WERI-Rb-1 (cell line): ENCODE data around the gene NTNG2.
A peak's percentile ranks its signal among the peaks of the same experiment; 100 is the strongest.
"Not testable (repeated sequence)": the region's sequence is repeated elsewhere in the genome, so short reads cannot be mapped to it uniquely, and the experiment has no call there.

Source experiments
- DNase-seq: peaks from one replicate; pipeline ENCODE4 v3.0.0-alpha.2; 2020
- H3K27ac ChIP-seq: fragments of 250-450 bp; sonication (Bioruptor Pico); 2 replicates; pipeline ENCODE4 v1.5.1; 2020; ENCODE audit warnings: mild to moderate bottlenecking, moderate library complexity
- H3K27me3 ChIP-seq: fragments of 250-450 bp; sonication (Bioruptor Pico); 2 replicates; pipeline ENCODE4 v1.5.1; 2021; ENCODE audit warnings: mild to moderate bottlenecking, low read depth, moderate library complexity; ENCODE audit not compliant: insufficient read depth, severe bottlenecking
- H3K36me3 ChIP-seq: fragments of 250-450 bp; sonication (Bioruptor Pico); 2 replicates; pipeline ENCODE4 v1.5.1; 2020; ENCODE audit warnings: mild to moderate bottlenecking, moderate library complexity
- H3K4me3 ChIP-seq: 2 replicates; pipeline ENCODE4 v1.5.1; 2011; ENCODE audit warnings: low read depth, mild to moderate bottlenecking, control low read depth, low read length
- H3K9me3 ChIP-seq: fragments of 250-450 bp; sonication (Bioruptor Pico); 2 replicates; pipeline ENCODE4 v1.5.1; 2021; ENCODE audit warnings: mild to moderate bottlenecking, moderate library complexity; ENCODE audit not compliant: severe bottlenecking
- TF ChIP-seq, protein P1 (sequence below): IDR thresholded peaks from 2 replicates; pipeline ENCODE4 v1.5.1; 2011; ENCODE audit warnings: low read depth, mild to moderate bottlenecking, control low read depth, inconsistent platforms, low read length

Gene NTNG2

DNA sequence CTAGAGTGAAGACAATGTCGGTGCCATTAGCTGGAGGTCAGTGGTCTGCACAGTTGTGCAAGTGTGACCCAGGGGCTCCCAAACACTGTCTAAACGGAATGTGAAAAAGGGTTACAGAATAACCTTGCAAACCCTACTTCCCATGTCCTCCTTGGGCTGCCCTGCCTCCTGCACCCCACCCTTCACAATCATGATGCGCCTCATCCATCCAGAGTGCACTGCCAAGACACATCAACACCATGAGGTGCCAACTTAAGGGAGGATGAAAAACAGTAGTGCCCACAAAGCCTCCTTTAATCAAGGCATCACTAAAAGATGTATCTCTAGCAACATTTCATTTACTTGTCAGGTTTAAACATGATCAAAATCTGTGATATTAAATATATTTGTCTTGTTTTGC, 105.8 kb downstream of the NTNG2 start:
- no peak for DNase-seq
- Histone ChIP-seq H3K4me3 (no peak overlapping the region), H3K36me3 (peaks cover 75% of the 10 kb centered on the region), H3K27ac (no peak overlapping the region; the same call in 1 of the 2 replicates), H3K27me3 (no peaks in the 10 kb centered on the region), H3K9me3 (no peaks in the 10 kb centered on the region)
- TF ChIP-seq, protein P1, sequence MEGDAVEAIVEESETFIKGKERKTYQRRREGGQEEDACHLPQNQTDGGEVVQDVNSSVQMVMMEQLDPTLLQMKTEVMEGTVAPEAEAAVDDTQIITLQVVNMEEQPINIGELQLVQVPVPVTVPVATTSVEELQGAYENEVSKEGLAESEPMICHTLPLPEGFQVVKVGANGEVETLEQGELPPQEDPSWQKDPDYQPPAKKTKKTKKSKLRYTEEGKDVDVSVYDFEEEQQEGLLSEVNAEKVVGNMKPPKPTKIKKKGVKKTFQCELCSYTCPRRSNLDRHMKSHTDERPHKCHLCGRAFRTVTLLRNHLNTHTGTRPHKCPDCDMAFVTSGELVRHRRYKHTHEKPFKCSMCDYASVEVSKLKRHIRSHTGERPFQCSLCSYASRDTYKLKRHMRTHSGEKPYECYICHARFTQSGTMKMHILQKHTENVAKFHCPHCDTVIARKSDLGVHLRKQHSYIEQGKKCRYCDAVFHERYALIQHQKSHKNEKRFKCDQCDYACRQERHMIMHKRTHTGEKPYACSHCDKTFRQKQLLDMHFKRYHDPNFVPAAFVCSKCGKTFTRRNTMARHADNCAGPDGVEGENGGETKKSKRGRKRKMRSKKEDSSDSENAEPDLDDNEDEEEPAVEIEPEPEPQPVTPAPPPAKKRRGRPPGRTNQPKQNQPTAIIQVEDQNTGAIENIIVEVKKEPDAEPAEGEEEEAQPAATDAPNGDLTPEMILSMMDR = no peak

DNA sequence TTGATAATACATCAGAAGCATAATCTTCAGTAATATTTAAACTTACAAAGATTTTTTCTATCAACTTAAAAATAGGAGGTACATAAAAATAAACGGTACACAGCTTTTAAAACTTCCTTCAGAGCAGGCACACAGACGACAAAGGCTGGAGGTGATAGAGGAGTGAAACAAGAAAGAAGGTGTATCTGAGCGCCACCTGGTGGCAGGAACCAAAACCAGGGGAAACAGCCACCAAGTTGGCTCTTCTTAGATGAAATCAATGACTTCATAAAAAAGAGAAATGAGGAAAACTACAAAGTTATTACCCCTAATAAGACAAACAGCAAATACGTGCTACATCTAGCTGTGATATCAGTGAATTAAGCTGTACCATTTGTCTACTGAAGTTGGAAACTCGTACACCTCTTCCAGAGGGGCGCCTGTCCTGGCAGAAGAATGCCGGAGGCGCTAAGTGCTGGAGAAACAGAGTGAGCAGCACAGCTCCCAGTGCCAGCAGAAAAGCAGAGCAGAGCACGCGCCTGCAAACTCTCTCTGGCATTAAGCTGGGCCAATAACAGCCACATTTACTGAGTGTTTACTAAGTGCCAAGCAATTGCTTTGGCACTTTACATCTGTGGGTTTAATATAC, 107.0 kb downstream of the NTNG2 start:
- peak; percentile 79 for DNase-seq

DNA sequence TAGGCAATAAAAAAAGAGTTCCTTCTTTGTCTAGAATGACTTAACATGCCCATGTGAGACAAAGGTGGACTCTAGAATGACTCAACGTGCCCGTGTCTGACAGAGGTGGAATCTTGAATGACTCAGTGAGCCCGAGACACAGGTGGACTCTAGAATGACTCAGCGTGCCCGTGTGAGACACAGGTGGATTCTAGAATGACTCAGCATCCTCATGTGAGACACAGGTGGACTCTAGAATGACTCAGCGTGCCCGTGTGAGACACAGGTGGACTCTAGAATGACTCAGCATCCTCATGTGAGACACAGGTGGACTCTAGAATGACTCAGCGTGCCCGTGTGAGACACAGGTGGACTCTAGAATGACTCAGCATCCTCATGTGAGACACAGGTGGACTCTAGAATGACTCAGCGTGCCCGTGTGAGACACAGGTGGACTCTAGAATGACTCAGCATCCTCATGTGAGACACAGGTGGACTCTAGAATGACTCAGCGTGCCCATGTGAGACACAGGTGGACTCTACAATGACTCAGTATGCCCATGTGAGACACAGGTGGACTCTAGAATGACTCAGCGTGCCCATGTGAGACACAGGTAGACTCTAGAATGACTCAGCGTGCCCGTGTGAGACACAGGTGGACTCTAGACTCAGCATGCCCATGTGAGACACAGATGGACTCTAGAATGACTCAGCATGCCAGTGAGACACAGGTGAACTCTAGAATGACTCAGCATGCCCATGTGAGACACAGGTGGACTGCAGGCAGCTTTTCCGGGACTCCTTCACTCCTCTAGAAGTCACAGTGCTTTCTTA, 108.1 kb downstream of the NTNG2 start:
- not testable (repeated sequence) for H3K27me3 ChIP-seq, DNase-seq, H3K27ac ChIP-seq, H3K9me3 ChIP-seq, H3K4me3 ChIP-seq
- H3K36me3 ChIP-seq = peaks cover 81% of the 10 kb centered on the region

More for the DNA sequence above, 107.0 kb downstream of the NTNG2 start:
- TF ChIP-seq, protein P1 = peak; percentile 87
- no peaks in the 10 kb centered on the region for H3K27me3 ChIP-seq
- no peak overlapping the region for H3K4me3 ChIP-seq
- no peak overlapping the region for H3K27ac ChIP-seq
- H3K9me3 ChIP-seq = no peaks in the 10 kb centered on the region
- peaks cover 80% of the 10 kb centered on the region for H3K36me3 ChIP-seq

DNA sequence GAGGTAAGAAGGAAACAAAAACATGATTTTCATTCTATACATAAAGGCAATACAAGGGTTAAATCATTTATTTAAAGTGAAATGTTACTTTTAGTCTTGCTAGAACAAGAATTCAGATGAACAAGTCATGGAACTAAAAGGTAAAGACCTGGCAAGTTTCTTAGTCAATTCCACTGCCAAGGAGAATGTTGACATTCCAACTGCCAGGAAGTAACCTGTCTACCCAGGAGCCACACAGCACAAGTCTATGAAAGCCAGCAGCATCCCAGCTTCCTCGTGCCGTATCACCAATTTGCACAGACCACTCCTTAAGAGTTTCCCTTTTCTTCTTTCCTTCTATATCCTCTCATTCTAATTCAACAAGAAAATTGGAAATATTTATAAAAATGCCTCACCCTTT, 113.0 kb downstream of the NTNG2 start:
- Histone ChIP-seq H3K27me3 (no peaks in the 10 kb centered on the region), H3K4me3 (no peak overlapping the region), H3K27ac (no peak overlapping the region), H3K36me3 (peaks cover 90% of the 10 kb centered on the region), H3K9me3 (no peaks in the 10 kb centered on the region)
- DNase-seq = no peak
- TF ChIP-seq, protein P1 = no peak

DNA sequence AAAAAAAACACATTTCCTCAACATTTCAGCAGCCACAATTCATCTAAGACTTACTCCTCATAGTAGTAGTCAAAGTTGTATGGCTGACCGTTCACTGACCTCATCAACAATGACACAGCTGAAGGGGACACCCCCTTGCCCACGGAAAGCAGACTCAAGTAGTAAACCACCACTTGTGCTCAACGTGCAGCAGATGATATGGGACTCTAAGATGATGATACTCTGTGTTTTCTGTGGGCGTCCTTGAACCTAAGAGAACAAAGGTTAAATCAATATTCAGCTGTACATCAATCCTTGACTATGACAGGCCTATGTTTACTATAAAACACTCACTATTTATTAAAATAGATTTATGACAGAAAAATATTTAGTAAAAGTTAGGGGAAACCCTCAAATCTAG, 121.3 kb downstream of the NTNG2 start:
- H3K27ac ChIP-seq = no peak overlapping the region

DNA sequence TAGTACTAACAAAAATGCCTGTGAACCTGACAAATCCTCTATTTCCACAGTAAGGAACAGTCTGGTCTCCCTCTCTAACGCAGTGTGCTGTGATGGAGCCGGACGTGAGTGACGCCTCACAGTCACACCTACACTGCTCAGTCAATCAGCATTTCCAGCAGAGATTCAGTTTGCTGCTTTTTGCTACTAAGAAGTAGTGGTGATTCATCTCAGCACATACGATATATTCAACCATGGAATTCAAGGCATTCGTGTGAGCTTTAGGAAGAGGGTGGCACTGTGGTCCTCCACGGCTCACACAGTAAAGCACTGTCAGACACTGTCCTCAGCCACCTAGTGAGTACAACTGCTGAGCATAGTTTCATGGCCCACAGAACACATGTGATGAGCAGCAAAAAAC, 122.0 kb downstream of the NTNG2 start:
- H3K9me3 ChIP-seq = no peaks in the 10 kb centered on the region
- H3K36me3 ChIP-seq = peaks cover 81% of the 10 kb centered on the region
- no peak overlapping the region for H3K27ac ChIP-seq
- TF ChIP-seq, protein P1 = no peak
- H3K27me3 ChIP-seq = no peaks in the 10 kb centered on the region
- no peak overlapping the region for H3K4me3 ChIP-seq
- DNase-seq = no peak

More for the DNA sequence above, 121.3 kb downstream of the NTNG2 start:
- H3K4me3 ChIP-seq = no peak overlapping the region
- H3K9me3 ChIP-seq = no peaks in the 10 kb centered on the region
- no peaks in the 10 kb centered on the region for H3K27me3 ChIP-seq
- peaks cover 84% of the 10 kb centered on the region for H3K36me3 ChIP-seq
- no peak for DNase-seq
- TF ChIP-seq, protein P1 = no peak
